Neural cell (in vitro differentiated cells): Measurements from ENCODE around the gene SWT1. TPM values are rescaled to one million over a fixed set of nuclear protein-coding genes. Genes with fewer than 3 reads are reported as not detected.

Experiments
- H2AFZ ChIP-seq: fragments of 200-600, 300-800 bp; sonication (generic), shearing (Covaris generic); 2 replicates; pipeline ENCODE4 v1.6.0; 2014; ENCODE audit warnings: low read depth, mild to moderate bottlenecking, antibody characterized with exemption, low read length, moderate library complexity
- H3F3A ChIP-seq: fragments of 200-600 bp; shearing (Covaris generic); 2 replicates; pipeline ENCODE4 v1.6.1; 2016; ENCODE audit warnings: mild to moderate bottlenecking, moderate library complexity, mixed read lengths, antibody characterized with exemption, low read length; ENCODE audit not compliant: insufficient read depth, poor library complexity, severe bottlenecking
- H3K27ac ChIP-seq: fragments of 200-600, 300-800 bp; sonication (generic), shearing (Covaris generic); 2 replicates; pipeline ENCODE4 v1.5.1; 2014; ENCODE audit warnings: mild to moderate bottlenecking, low read length, moderate library complexity
- H3K27me3 ChIP-seq: fragments of 300-800, 200-600 bp; sonication (generic), shearing (Covaris generic); 2 replicates; pipeline ENCODE4 v1.6.0; 2014; ENCODE audit warnings: mild to moderate bottlenecking, low read depth, low read length, moderate library complexity; ENCODE audit not compliant: insufficient read depth
- H3K36me3 ChIP-seq: fragments of 300-800, 200-600 bp; sonication (generic), shearing (Covaris generic); 2 replicates; pipeline ENCODE4 v1.5.1; 2014; ENCODE audit warnings: mild to moderate bottlenecking, antibody characterized with exemption, low read length, moderate library complexity; ENCODE audit not compliant: insufficient read depth
- H3K4me2 ChIP-seq: fragments of 300-800, 200-600 bp; sonication (generic), shearing (Covaris generic); 2 replicates; pipeline ENCODE4 v1.6.0; 2014; ENCODE audit warnings: mild to moderate bottlenecking, low read length
- H3K4me3 ChIP-seq: fragments of 300-800, 200-600 bp; sonication (generic), shearing (Covaris generic); 2 replicates; pipeline ENCODE4 v1.5.1; 2014; ENCODE audit warnings: mild to moderate bottlenecking, low read length, moderate library complexity
- H3K79me2 ChIP-seq: fragments of 200-600 bp; shearing (Covaris generic); replicated peaks from 2 replicates; pipeline ENCODE4 v1.6.0; 2014; ENCODE audit warnings: mild to moderate bottlenecking, low read length, moderate library complexity; ENCODE audit not compliant: insufficient read depth
- H3K9ac ChIP-seq: fragments of 300-800, 200-600 bp; sonication (generic), shearing (Covaris generic); 2 replicates; pipeline ENCODE4 v1.6.1; 2016; ENCODE audit warnings: mild to moderate bottlenecking, low read length, mixed read lengths
- H3K9me2 ChIP-seq: fragments of 200-600 bp; shearing (Covaris generic); 2 replicates; pipeline ENCODE4 v1.6.1; 2016; ENCODE audit warnings: mild to moderate bottlenecking, low read length, mixed read lengths; ENCODE audit not compliant: insufficient read depth
- H3K9me3 ChIP-seq: fragments of 200-600, 300-800 bp; sonication (generic), shearing (Covaris generic); 2 replicates; pipeline ENCODE4 v1.6.1; 2016; ENCODE audit warnings: mild to moderate bottlenecking, mixed run types, low read length, moderate library complexity, mixed read lengths
- H4K20me1 ChIP-seq: fragments of 200-600 bp; shearing (Covaris generic); 2 replicates; pipeline ENCODE4 v1.6.1; 2016; ENCODE audit warnings: mild to moderate bottlenecking, mixed run types; ENCODE audit not compliant: insufficient read depth
- CTCF ChIP-seq: fragments of 450-650 bp; IDR thresholded peaks from 2 replicates; pipeline ENCODE4 v1.5.1; 2014; ENCODE audit warnings: antibody characterized with exemption, mild to moderate bottlenecking, moderate library complexity; ENCODE audit not compliant: poor library complexity, severe bottlenecking
- EP300 ChIP-seq: fragments of 450-650 bp; conservative IDR thresholded peaks from 2 replicates; pipeline ENCODE4 v1.6.1; 2014; ENCODE audit warnings: antibody characterized with exemption, mild to moderate bottlenecking, moderate library complexity; ENCODE audit not compliant: poor library complexity, severe bottlenecking
- EZH2 ChIP-seq: fragments of 200-600, 300-800 bp; shearing (Covaris generic), sonication (generic); IDR thresholded peaks from 2 replicates; pipeline ENCODE4 v1.6.1; 2014; ENCODE audit warnings: antibody characterized with exemption, low read length, borderline replicate concordance, mild to moderate bottlenecking; ENCODE audit not compliant: insufficient read depth, poor library complexity, severe bottlenecking
- MXI1 ChIP-seq: fragments of 450-650 bp; conservative IDR thresholded peaks from 2 replicates; pipeline ENCODE4 v1.6.1; 2014; ENCODE audit warnings: antibody characterized with exemption, mild to moderate bottlenecking; ENCODE audit not compliant: poor library complexity, severe bottlenecking
- POLR2AphosphoS5 ChIP-seq: IDR thresholded peaks from 2 replicates; pipeline ENCODE4 v1.6.1; 2012
- RAD21 ChIP-seq: fragments of 450-650 bp; conservative IDR thresholded peaks from 2 replicates; pipeline ENCODE4 v1.6.1; 2014; ENCODE audit warnings: antibody characterized with exemption, mild to moderate bottlenecking, moderate library complexity
- REST ChIP-seq: IDR thresholded peaks from 2 replicates; pipeline ENCODE4 v1.6.1; 2012; ENCODE audit warnings: borderline replicate concordance
- SMC3 ChIP-seq: fragments of 450-650 bp; conservative IDR thresholded peaks from 2 replicates; pipeline ENCODE4 v1.6.1; 2014; ENCODE audit warnings: antibody characterized with exemption, mild to moderate bottlenecking, moderate library complexity; ENCODE audit not compliant: poor library complexity
- TAF1 ChIP-seq: IDR thresholded peaks from 2 replicates; pipeline ENCODE4 v1.6.1; 2012; ENCODE audit warnings: low read depth
- polyA plus RNA-seq: library from polyadenylated mRNA; depleted of rRNA; stranded (reverse); fragments of >200 nt; gene quantifications from 2 replicates; pipeline ENCODE4 v1.2.3, GENCODE V29; 2014

SWT1 gene
- polyA plus RNA-seq, 1 donor from 2014 or later: 9.3 TPM

- Histone ChIP-seq H3K27ac (no peak overlapping the region), H3K36me3 (no peaks in the 10 kb centered on the region), H3K9me3 (no peaks in the 10 kb centered on the region), H3K27me3 (no peaks in the 10 kb centered on the region), H3K4me2 (no peak overlapping the region), H4K20me1 (no peaks in the 10 kb centered on the region), H3K9me2 (no peaks in the 10 kb centered on the region), H2AFZ (no peak overlapping the region), H3F3A (no peaks in the 10 kb centered on the region), H3K79me2 (no peaks in the 10 kb centered on the region), H3K4me3 (no peak overlapping the region), H3K9ac (no peak overlapping the region)
- TF ChIP-seq MXI1: no peak
- TF ChIP-seq TAF1: no peak
- no peak for TF ChIP-seq CTCF
- no peak for TF ChIP-seq EZH2
- TF ChIP-seq RAD21: no peak
- no peak for TF ChIP-seq EP300
These were observed 106.3 kb downstream of the SWT1 start for GRCh38 chr1:185263292-185263691.

GRCh38 chr1:185263780-185264179 lies 106.8 kb downstream of the SWT1 start:
- Histone ChIP-seq H3K27me3 (no peaks in the 10 kb centered on the region), H3K36me3 (no peaks in the 10 kb centered on the region), H3K9me3 (no peaks in the 10 kb centered on the region), H2AFZ (no peak overlapping the region), H4K20me1 (no peaks in the 10 kb centered on the region), H3K9me2 (no peaks in the 10 kb centered on the region), H3K9ac (no peak overlapping the region), H3F3A (no peaks in the 10 kb centered on the region), H3K4me3 (no peak overlapping the region), H3K27ac (no peak overlapping the region), H3K4me2 (no peak overlapping the region), H3K79me2 (no peaks in the 10 kb centered on the region)
- TF ChIP-seq REST (no peak), TAF1 (no peak), EZH2 (no peak), MXI1 (no peak), SMC3 (no peak), POLR2AphosphoS5 (no peak), RAD21 (no peak), CTCF (no peak), EP300 (no peak)
